ENCODE data around the gene INTS3. TPM values are rescaled to one million over a fixed set of nuclear protein-coding genes. Genes with fewer than 3 reads are reported as not detected.

Gene INTS3
- total and polyA plus RNA-seq, 2 of the 8 experiments (the other 6 are each of a cell fraction or from before 2014, with no cell fraction given) = 66.8 to 93.2 TPM

DNA sequence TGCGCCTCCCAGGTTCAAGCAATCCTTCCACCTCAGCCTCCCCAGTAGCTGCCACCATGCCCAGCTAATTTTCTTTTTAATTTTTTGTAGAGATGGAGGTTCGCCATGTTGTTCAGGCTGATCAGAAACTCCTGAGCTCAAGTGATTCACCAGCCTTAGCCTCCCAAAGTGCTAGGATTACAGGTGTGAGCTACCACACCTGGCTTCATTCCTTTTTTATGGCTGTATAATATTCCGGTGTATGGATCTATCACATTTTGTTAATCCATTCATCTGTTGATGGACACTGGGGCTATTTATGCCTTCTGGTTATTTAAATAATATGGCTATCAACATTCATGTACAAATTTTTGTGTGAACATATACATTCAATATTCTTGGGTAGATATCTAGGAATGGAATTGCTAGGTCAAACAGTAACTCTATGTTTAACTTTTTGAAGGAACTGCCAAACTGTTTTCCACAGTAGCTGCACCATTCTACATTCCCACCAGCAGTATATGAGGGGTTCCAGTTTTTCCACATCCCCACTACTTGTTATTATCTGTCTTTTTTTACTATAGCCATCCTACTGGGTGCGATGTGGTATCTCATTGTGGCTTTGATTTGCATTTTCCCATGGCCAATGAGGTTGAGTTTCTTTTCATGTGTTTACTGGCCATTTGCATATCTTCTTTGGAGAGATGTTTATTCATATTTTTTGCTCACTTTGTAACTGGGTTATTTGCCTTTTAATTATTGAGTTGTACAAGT lies 58.4 kb downstream of the INTS3 start (continued):
- TF ChIP-seq, protein P1, sequence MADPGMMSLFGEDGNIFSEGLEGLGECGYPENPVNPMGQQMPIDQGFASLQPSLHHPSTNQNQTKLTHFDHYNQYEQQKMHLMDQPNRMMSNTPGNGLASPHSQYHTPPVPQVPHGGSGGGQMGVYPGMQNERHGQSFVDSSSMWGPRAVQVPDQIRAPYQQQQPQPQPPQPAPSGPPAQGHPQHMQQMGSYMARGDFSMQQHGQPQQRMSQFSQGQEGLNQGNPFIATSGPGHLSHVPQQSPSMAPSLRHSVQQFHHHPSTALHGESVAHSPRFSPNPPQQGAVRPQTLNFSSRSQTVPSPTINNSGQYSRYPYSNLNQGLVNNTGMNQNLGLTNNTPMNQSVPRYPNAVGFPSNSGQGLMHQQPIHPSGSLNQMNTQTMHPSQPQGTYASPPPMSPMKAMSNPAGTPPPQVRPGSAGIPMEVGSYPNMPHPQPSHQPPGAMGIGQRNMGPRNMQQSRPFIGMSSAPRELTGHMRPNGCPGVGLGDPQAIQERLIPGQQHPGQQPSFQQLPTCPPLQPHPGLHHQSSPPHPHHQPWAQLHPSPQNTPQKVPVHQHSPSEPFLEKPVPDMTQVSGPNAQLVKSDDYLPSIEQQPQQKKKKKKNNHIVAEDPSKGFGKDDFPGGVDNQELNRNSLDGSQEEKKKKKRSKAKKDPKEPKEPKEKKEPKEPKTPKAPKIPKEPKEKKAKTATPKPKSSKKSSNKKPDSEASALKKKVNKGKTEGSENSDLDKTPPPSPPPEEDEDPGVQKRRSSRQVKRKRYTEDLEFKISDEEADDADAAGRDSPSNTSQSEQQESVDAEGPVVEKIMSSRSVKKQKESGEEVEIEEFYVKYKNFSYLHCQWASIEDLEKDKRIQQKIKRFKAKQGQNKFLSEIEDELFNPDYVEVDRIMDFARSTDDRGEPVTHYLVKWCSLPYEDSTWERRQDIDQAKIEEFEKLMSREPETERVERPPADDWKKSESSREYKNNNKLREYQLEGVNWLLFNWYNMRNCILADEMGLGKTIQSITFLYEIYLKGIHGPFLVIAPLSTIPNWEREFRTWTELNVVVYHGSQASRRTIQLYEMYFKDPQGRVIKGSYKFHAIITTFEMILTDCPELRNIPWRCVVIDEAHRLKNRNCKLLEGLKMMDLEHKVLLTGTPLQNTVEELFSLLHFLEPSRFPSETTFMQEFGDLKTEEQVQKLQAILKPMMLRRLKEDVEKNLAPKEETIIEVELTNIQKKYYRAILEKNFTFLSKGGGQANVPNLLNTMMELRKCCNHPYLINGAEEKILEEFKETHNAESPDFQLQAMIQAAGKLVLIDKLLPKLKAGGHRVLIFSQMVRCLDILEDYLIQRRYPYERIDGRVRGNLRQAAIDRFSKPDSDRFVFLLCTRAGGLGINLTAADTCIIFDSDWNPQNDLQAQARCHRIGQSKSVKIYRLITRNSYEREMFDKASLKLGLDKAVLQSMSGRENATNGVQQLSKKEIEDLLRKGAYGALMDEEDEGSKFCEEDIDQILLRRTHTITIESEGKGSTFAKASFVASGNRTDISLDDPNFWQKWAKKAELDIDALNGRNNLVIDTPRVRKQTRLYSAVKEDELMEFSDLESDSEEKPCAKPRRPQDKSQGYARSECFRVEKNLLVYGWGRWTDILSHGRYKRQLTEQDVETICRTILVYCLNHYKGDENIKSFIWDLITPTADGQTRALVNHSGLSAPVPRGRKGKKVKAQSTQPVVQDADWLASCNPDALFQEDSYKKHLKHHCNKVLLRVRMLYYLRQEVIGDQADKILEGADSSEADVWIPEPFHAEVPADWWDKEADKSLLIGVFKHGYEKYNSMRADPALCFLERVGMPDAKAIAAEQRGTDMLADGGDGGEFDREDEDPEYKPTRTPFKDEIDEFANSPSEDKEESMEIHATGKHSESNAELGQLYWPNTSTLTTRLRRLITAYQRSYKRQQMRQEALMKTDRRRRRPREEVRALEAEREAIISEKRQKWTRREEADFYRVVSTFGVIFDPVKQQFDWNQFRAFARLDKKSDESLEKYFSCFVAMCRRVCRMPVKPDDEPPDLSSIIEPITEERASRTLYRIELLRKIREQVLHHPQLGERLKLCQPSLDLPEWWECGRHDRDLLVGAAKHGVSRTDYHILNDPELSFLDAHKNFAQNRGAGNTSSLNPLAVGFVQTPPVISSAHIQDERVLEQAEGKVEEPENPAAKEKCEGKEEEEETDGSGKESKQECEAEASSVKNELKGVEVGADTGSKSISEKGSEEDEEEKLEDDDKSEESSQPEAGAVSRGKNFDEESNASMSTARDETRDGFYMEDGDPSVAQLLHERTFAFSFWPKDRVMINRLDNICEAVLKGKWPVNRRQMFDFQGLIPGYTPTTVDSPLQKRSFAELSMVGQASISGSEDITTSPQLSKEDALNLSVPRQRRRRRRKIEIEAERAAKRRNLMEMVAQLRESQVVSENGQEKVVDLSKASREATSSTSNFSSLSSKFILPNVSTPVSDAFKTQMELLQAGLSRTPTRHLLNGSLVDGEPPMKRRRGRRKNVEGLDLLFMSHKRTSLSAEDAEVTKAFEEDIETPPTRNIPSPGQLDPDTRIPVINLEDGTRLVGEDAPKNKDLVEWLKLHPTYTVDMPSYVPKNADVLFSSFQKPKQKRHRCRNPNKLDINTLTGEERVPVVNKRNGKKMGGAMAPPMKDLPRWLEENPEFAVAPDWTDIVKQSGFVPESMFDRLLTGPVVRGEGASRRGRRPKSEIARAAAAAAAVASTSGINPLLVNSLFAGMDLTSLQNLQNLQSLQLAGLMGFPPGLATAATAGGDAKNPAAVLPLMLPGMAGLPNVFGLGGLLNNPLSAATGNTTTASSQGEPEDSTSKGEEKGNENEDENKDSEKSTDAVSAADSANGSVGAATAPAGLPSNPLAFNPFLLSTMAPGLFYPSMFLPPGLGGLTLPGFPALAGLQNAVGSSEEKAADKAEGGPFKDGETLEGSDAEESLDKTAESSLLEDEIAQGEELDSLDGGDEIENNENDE (IDR thresholded peaks at IDR 0.05; ENCODE audit: insufficient replicate concordance, low read length) = no peak
- no peak for TF ChIP-seq CBX8 (IDR thresholded peaks at IDR 0.05; ENCODE audit: borderline replicate concordance, low read depth, low read length)
- no peak for TF ChIP-seq PHF8 (conservative IDR thresholded peaks at IDR 0.05; ENCODE audit: low read depth, low read length)
- TF ChIP-seq HDAC2 (IDR thresholded peaks at IDR 0.05; ENCODE audit: borderline replicate concordance in 1 of 2, low read depth in 2 of 2, low read length in 2 of 2) = peak in 1 of 2 experiments; percentile 46; a peak in 1 of 4 replicates
- TF ChIP-seq ASH2L (IDR thresholded peaks at IDR 0.05; ENCODE audit: low read length) = no peak
- no peak for TF ChIP-seq CEBPB (IDR thresholded peaks at IDR 0.05; ENCODE audit: low read depth, low read length)

Data from H1 (cell line).